HCT116 (cell line): ENCODE results near the gene KSR2. TPM values are rescaled to one million over a fixed set of nuclear protein-coding genes. Genes with fewer than 3 reads are reported as not detected.

Experiments
- ATAC-seq: fragments of 200-7000 bp; cut with Tn5 transposase; 2 replicates; pipeline ENCODE4 v1.9.1; 2020; ENCODE audit warnings: mild to moderate bottlenecking, moderate library complexity
- BruUV-seq: library from RNA; stranded (reverse); fragments of 400-500 nt; replicated peaks from 2 replicates; lab custom pipeline; 2021; lab: Mats Ljungman, UMichigan
- CTCF ChIA-PET: fragments of 300-600 bp; sonication (Branson Sonifier 250); formaldehyde crosslinking; loops from one replicate; lab custom pipeline; 2021; ENCODE audit warnings: antibody characterized with exemption; lab: Charles Lee
- POLR2A ChIA-PET: fragments of 300-600, 350-600 bp; sonication (Branson Sonifier 250); formaldehyde crosslinking; loops from one replicate; lab custom pipeline; 2021; ENCODE audit warnings: antibody characterized with exemption; lab: Charles Lee
- RAD21 ChIA-PET, 2 experiments: fragments of 300-600 bp; sonication (Branson Sonifier 250); formaldehyde crosslinking; loops; one replicate each; lab custom pipeline; 2023; ENCODE audit warnings: low total read pairs in 2 of 2; ENCODE audit not compliant: uncharacterized antibody in 2 of 2, unreplicated experiment in 2 of 2, low non-redundant PET in 1 of 2; lab: Charles Lee
- DNase-seq: peaks from one replicate; pipeline ENCODE4 v3.0.0-alpha.2; 2010; ENCODE audit warnings: low read depth, low spot score
- H2AFZ ChIP-seq: fragments of 200-600 bp; shearing (Covaris generic), sonication (generic); 2 replicates; pipeline ENCODE4 v1.6.1; 2017; ENCODE audit warnings: low read depth, mixed run types, mixed read lengths, antibody characterized with exemption, low read length; ENCODE audit not compliant: poor library complexity, severe bottlenecking
- H3K27ac ChIP-seq: 2 replicates; pipeline ENCODE4 v1.5.1; 2012; ENCODE audit warnings: low read depth, low read length
- H3K27me3 ChIP-seq: fragments of 200-600 bp; sonication (generic); 2 replicates; pipeline ENCODE4 v1.6.1; 2016; ENCODE audit warnings: mixed run types, low read length, mixed read lengths; ENCODE audit not compliant: insufficient read depth
- H3K36me3 ChIP-seq, 2 experiments: fragments of 200-500 bp in 1 of 2; fragments of 200-600 bp in 1 of 2; sonication (Bioruptor generic) in 1 of 2; sonication (generic) in 1 of 2; 2 replicates each; pipeline versions ENCODE4 v1.5.1 to v1.6.1; 2014 to 2016; ENCODE audit warnings: low read length in 2 of 2, inconsistent platforms in 1 of 2, mixed read lengths in 1 of 2, mixed run types in 1 of 2; ENCODE audit not compliant: insufficient read depth in 2 of 2, control insufficient read depth in 1 of 2
- H3K4me1 ChIP-seq, 2 experiments: fragments of 200-600 bp in 1 of 2; sonication (generic) in 1 of 2; 2 replicates each; pipeline versions ENCODE4 v1.5.1 to v1.6.1; 2012 to 2017; ENCODE audit warnings: low read length in 2 of 2, inconsistent platforms in 1 of 2, mild to moderate bottlenecking in 1 of 2, mixed read lengths in 1 of 2, mixed run types in 1 of 2, moderate library complexity in 1 of 2; ENCODE audit not compliant: insufficient read depth in 2 of 2, control insufficient read depth in 1 of 2
- H3K4me2 ChIP-seq: fragments of 200-600 bp; sonication (generic); 2 replicates; pipeline ENCODE4 v1.6.1; 2017; ENCODE audit warnings: mixed run types, low read length, mixed read lengths
- H3K4me3 ChIP-seq, 2 experiments: fragments of 200-600 bp in 1 of 2; sonication (generic) in 1 of 2; replicated peaks in 1 of 2; 2 replicates each; pipeline ENCODE4 v1.5.1; 2011 to 2016; ENCODE audit warnings: low read length in 2 of 2, control low read depth in 1 of 2, low read depth in 1 of 2, mild to moderate bottlenecking in 1 of 2, mixed read lengths in 1 of 2, mixed run types in 1 of 2
- H3K79me2 ChIP-seq: fragments of 200-600 bp; sonication (generic); 2 replicates; pipeline ENCODE4 v1.6.1; 2017; ENCODE audit warnings: mild to moderate bottlenecking, mixed run types, low read length, moderate library complexity, mixed read lengths; ENCODE audit not compliant: insufficient read depth
- H3K9ac ChIP-seq: fragments of 200-600 bp; sonication (generic); 2 replicates; pipeline ENCODE4 v1.6.1; 2016; ENCODE audit warnings: low read length, mixed read lengths
- H3K9me2 ChIP-seq: fragments of 200-600 bp; sonication (generic), shearing (Covaris generic); 2 replicates; pipeline ENCODE4 v1.6.1; 2017; ENCODE audit warnings: mixed run types, mild to moderate bottlenecking, moderate library complexity; ENCODE audit not compliant: insufficient read depth
- H3K9me3 ChIP-seq, 2 experiments: fragments of 200-500 bp in 1 of 2; fragments of 200-600 bp in 1 of 2; sonication (Bioruptor generic) in 1 of 2; sonication (generic) in 1 of 2; 2 replicates each; pipeline ENCODE4 v1.6.1; 2014 to 2017; ENCODE audit warnings: low read length in 2 of 2, mixed read lengths in 2 of 2, inconsistent platforms in 1 of 2, low read depth in 1 of 2, mild to moderate bottlenecking in 1 of 2, mixed run types in 1 of 2, moderate library complexity in 1 of 2; ENCODE audit not compliant: control insufficient read depth in 1 of 2, insufficient read depth in 1 of 2
- H4K20me1 ChIP-seq: fragments of 200-600 bp; sonication (generic), shearing (Covaris generic); 2 replicates; pipeline ENCODE4 v1.6.1; 2017; ENCODE audit warnings: mixed run types, mild to moderate bottlenecking, moderate library complexity; ENCODE audit not compliant: insufficient read depth
- CBX3 ChIP-seq: IDR thresholded peaks from 2 replicates; pipeline ENCODE4 v1.6.1; 2012; ENCODE audit warnings: low read depth
- JUND ChIP-seq: IDR thresholded peaks from 2 replicates; pipeline ENCODE4 v1.6.1; 2012
- POLR2A ChIP-seq: IDR thresholded peaks from 2 replicates; pipeline ENCODE4 v1.7.0; 2011; ENCODE audit warnings: borderline replicate concordance; ENCODE audit not compliant: insufficient read depth, insufficient read length; ENCODE audit errors: extremely low read depth
- SP1 ChIP-seq: IDR thresholded peaks from 2 replicates; pipeline ENCODE4 v1.6.1; 2012; ENCODE audit warnings: low read depth
- SRF ChIP-seq: IDR thresholded peaks from 2 replicates; pipeline ENCODE4 v1.6.1; 2012; ENCODE audit warnings: low read depth
- ZBTB33 ChIP-seq: IDR thresholded peaks from 2 replicates; pipeline ENCODE4 v1.6.1; 2011; ENCODE audit warnings: mild to moderate bottlenecking, low read length, moderate library complexity; ENCODE audit not compliant: insufficient replicate concordance; ENCODE audit errors: extremely low read depth
- intact Hi-C: fragments of 100-400 bp; cut with micrococcal nuclease; formaldehyde crosslinking; loops from 2 replicates; pipeline ENCODE4 v1.10.0; 2022
- total RNA-seq: library from RNA; stranded (reverse); gene quantifications from one replicate; pipeline ENCODE4 v1.2.1, GENCODE V29; 2021; ENCODE audit not compliant: unreplicated experiment

KSR2 gene
- total RNA-seq, 1 experiment from 2014 or later = 10.1 TPM

- no peaks in the 10 kb centered on the region for H3K9me3 ChIP-seq
- no peak overlapping the region for H3K9ac ChIP-seq
- ATAC-seq (peak; percentile 54; the same call in 1 of the 2 replicates), DNase-seq (no peak)
- no peak overlapping the region for H3K4me3 ChIP-seq
- intact Hi-C loops = no loop called here
- H4K20me1 ChIP-seq = no peaks in the 10 kb centered on the region
- POLR2A ChIA-PET = no interaction called here
- no peak overlapping the region for H3K27ac ChIP-seq
- no peak overlapping the region for H2AFZ ChIP-seq
- no peaks in the 10 kb centered on the region for H3K9me2 ChIP-seq
- BruUV-seq = no TSS peak
- peak overlapping the region; percentile 24 for H3K4me2 ChIP-seq
- no peaks in the 10 kb centered on the region for H3K36me3 ChIP-seq
- CTCF ChIA-PET = no interaction called here
- peaks cover 0 to 18% of the 10 kb centered on the region in 2 experiments; a peak in 1 of 4 replicates for H3K4me1 ChIP-seq
- RAD21 ChIA-PET = no interaction called here
- TF ChIP-seq JUND = peak; percentile 5; the same call in 1 of the 2 replicates
- TF ChIP-seq POLR2A = no peak
- no peaks in the 10 kb centered on the region for H3K79me2 ChIP-seq
- no peaks in the 10 kb centered on the region for H3K27me3 ChIP-seq
Measured at GRCh38 chr12:117699118-117699517, 269.7 kb downstream of the KSR2 start.

DNA sequence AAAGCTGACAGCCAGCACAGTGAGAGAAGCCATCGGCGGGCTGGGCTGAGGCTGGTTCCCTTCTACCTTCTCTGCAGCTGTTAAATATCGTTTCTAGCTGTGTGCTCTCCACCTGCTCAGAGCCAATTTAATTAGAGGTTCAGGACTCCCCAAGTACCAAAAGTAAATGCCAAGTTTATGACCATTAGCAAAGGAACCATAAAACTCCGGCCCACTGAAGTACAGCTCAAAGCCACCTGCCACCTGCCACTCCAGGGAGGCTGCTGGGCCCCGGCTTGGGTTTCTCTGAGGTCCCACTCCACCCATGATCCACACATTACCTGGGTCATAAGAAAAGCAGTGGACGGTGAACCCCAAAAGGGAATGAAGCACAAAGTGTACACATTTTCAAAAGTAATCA, 272.8 kb downstream of the KSR2 start:
- no peaks in the 10 kb centered on the region for H4K20me1 ChIP-seq
- H3K4me1 ChIP-seq = peaks cover 0 to 18% of the 10 kb centered on the region in 2 experiments; a peak in 1 of 4 replicates
- peaks cover 8% of the 10 kb centered on the region; the same call in 1 of the 2 replicates for H3K27me3 ChIP-seq
- H3K36me3 ChIP-seq = no peaks in the 10 kb centered on the region
- POLR2A ChIA-PET = no interaction called here
- CTCF ChIA-PET = interaction anchor here (0.8 kb wide), 1 partner anchor 25 kb away, joined by 3 read pairs; no protein-coding TSS in a partner anchor
- RAD21 ChIA-PET = no interaction called here
- ATAC-seq (no peak), DNase-seq (no peak)
- no peaks in the 10 kb centered on the region for H3K9me2 ChIP-seq
- H3K79me2 ChIP-seq = no peaks in the 10 kb centered on the region
- H2AFZ ChIP-seq = no peak overlapping the region
- no peak overlapping the region for H3K4me2 ChIP-seq
- no peak for TF ChIP-seq SP1
- H3K27ac ChIP-seq = no peak overlapping the region
- H3K4me3 ChIP-seq = no peak overlapping the region
- no TSS peak for BruUV-seq
- no peaks in the 10 kb centered on the region for H3K9me3 ChIP-seq
- no peak overlapping the region for H3K9ac ChIP-seq
- intact Hi-C loops = no loop called here

DNA sequence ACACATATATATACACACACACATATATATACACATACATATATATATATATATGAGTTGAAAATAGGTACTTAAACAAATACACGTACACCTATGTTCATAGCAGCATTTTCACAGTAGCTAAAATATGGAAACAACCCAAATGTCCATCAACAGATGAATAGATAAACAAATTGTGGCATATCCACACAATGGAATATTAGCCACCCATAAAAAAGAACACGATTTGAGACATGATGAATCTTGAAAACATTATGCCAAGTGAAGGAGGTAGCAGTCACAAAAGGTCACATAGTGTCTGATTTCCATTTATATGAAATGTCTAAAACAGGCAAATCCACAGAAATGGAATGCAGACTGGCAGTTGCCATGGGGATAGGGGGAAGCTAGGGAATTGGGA, 276.3 kb downstream of the KSR2 start:
- no peak overlapping the region for H3K4me3 ChIP-seq
- CTCF ChIA-PET = no interaction called here
- POLR2A ChIA-PET = no interaction called here

More for the DNA sequence above, 276.3 kb downstream of the KSR2 start:
- Histone ChIP-seq H3K9ac (no peak overlapping the region), H3K9me3 (no peaks in the 10 kb centered on the region), H3K27me3 (peaks cover 16% of the 10 kb centered on the region; the same call in 1 of the 2 replicates), H3K4me1 (peaks cover 4 to 6% of the 10 kb centered on the region in 2 experiments), H2AFZ (no peak overlapping the region), H3K4me2 (no peak overlapping the region), H3K36me3 (no peaks in the 10 kb centered on the region), H4K20me1 (no peaks in the 10 kb centered on the region; the same call in 1 of the 2 replicates), H3K9me2 (no peaks in the 10 kb centered on the region), H3K27ac (no peak overlapping the region), H3K79me2 (no peaks in the 10 kb centered on the region)
- ATAC-seq (no peak), DNase-seq (no peak)
- no TSS peak for BruUV-seq
- RAD21 ChIA-PET = no interaction called here
- TF ChIP-seq JUND (no peak), ZBTB33 (no peak), SRF (no peak), CBX3 (no peak)
- intact Hi-C loops = no loop called here
